DMS114 treated with DMSO at 0.1 percent for 48 hours (cell line): ENCODE data around the gene SLC16A6.
A peak's percentile ranks its signal among the peaks of the same experiment; 100 is the strongest.
"Not testable (repeated sequence)": the region's sequence is repeated elsewhere in the genome, so short reads cannot be mapped to it uniquely, and the experiment has no call there.

Source experiments
- DNase-seq: peaks from one replicate; lab custom pipeline; 2025; ENCODE audit not compliant: unreplicated experiment; lab: John Stamatoyannopoulos, UW

SLC16A6 gene

DNA sequence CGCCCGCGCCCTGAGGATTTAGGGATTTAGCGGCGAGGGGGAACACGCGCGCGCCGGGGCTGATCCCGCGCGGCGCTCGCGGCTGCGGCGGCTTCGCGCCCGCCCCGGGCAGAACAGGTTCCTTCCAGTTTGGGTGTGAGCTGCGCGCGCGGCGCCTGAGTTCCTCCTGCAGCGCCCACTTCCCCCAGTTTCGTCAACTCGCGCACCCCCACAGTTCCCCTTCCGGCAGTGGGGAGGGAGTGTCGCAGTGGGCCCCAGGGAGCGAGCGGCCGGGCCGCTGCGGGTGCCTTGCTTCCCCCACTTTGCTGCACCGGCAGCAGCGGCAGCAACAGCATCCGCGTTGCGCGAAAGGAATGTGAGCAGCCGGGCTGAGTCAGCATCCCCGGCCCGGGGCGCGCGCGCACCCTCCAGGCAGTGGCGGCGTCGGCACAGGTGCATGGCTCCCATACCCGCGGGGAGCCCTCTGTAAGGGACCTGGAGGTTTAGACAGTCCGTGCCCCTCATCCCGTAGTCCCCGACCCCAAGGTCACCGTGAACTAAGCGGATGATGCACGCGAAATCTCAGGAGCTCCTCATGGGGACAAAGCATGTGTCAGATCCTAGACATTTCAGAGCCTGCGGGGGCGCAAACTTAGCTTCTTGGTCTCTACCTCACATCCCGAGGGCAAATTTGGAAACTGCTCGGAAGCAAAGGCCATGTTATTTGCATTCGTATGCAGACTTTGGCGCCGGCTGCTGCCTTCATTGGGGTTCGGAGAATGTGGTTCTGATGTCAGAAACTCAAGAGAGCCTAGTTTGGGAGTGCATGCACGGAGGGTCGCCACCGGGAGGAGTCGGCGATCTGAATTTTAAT, 1.1 kb upstream of the SLC16A6 start:
- DNase-seq: peak; percentile 39

GRCh38 chr17:68290268-68290954, 516 bp downstream of the SLC16A6 start:
- DNase-seq: no peak

DNA sequence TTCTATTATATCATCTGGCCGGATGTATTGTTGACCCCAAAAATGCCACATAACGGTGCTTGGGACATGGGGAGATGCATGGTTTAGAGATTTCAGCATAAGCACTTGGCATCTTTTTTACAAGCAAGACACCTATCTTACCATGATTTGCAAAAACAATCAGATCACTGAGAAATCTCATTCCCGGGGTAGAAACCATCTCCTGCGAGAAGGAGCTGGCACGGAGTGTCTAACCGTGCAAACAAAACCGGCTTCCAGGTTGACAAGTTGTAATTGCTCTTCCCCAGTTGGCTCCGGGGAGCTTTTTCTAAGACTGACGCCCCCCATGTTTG, 1.0 kb downstream of the SLC16A6 start:
- no peak for DNase-seq

GRCh38 chr17:68289473-68289872, 1.5 kb downstream of the SLC16A6 start:
- no peak for DNase-seq

DNA sequence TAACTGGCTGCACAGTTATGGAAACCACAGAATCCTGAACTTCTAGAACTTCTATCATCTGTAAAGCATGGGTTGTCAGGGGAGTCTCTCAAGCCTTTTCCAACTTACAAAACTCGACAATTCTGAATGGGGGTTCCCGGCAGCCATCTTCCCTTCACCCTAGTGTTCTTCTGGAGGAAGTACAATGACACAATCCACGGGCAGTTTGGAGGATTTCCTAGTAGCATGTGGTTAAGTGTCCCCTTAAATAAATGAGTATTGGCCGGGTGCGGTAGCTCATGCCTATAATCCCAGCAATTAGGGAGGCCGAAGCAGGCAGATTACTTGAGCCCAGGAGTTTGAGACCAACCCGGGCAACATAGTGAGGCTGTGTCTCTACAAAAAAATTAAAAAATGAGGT, 2.1 kb downstream of the SLC16A6 start:
- peak; percentile 10 for DNase-seq

DNA sequence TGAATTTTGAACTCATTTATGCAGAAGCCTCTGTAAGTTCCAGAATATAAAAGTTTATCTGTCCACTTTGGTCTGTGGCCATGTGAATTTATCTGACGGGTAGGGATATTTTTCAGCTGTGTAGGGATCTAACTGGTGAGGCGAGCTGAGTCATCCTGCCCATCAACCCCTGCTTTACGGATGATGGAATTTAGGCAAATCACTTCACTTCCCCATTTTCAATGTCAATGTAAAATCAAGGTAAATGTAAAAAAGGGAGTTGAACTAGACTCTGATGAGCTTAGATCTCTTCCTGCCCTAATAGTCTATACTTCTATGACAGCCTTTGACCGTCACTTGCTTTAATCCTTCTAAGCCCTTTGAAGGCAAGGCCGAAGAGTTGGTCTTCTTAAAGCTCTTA, 2.6 kb downstream of the SLC16A6 start:
- DNase-seq: no peak

DNA sequence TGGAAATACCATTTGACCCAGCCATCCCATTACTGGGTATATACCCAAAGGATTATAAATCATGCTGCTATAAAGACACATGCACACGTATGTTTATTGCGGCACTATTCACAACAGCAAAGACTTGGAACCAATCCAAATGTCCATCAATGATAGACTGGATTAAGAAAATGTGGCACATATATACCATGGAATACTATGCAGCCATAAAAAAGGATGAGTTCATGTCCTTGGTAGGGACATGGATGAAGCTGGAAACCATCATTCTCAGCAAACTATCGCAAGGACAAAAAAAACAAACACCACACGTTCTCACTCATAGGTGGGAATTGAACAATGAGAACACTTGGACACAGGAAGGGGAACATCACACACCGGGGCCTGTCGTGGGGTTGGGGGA, 9.0 kb downstream of the SLC16A6 start:
- not testable (repeated sequence) for DNase-seq

- DNase-seq: no peak
Observed at GRCh38 chr17:68277807-68278206, 13.1 kb downstream of the SLC16A6 start.

DNA sequence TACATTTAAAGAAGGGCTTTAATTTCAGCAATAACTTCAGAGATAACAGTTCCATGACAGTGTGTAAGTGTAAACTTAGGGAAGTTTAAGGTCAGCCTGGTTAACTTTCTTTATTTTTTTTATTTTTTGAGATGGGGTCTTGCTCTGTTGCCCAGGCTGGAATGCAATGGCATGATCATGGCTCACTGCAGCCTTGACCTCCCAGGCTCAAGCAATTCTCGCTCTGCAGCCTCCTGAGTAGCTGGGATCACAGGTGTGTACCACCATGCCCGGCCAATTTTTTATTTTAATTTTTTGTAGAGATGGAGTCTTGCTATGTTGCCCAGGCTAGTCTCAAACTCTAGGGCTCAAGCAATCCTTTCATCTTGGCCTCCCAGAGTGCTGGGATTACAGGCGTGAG, 14.6 kb downstream of the SLC16A6 start:
- not testable (repeated sequence) for DNase-seq

DNA sequence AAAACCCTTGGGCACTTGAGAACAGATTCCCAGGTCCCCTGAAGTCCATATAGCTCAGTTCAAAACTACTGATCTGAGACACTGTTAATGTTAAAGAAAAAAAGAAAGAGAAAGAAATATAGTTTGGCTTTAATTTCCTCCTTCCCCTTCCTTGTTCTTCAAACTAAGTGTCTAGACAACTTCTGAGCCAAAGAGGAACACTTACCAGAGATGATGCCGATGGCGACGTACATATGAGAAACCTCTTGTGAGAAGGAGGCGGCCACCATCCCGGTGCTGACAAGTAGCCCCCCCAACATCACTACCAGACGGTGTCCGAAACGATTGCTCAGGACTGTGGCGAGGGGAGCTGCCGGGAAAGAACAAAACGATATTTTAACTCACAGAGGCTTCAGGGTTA, 17.2 kb downstream of the SLC16A6 start:
- no peak for DNase-seq

DNA sequence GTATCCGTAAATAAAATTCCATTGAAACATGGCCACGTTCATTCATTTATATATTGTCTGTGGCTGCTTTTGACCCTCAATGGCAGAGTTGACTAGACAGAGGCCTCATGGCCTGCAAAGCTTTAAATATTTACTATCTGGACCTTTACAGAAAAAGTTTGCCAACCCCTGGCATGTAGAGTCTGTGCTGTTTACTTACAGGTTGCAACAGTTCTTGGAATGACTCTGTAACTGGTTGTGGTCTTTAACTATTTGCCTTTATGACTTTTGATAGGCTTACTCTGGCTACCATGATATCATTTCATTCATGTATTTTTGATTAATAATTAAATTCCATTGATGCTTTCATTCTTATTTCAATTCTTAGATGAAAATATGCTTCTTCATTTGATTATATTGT, 25.1 kb downstream of the SLC16A6 start:
- not testable (repeated sequence) for DNase-seq

DNA sequence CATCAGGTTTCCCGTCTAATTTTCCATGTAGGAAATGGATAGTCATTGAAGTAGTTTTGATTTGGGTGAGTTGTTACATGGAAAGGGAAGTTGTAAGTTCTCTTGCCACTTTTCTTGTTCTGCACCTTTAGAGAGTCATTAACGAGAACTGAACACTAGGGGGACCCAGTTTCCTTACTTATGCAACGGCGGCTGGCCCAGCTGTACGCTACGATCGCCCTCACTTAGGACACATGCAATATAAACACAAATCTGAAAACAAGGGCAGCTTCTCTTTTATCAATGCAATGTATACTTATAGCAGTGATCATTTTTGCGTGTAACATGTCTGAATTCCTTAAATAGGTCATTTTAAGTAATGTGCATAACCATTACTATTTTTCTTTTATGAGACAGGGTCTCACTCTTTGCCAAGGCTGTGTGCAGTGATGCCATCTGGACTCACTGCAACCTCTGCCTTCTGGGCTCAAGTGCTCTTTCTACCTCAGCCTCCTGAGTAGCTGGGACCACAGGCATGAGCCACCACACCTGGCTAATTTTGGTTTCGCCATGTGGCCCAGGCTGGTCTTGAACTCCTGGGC, 27.7 kb downstream of the SLC16A6 start:
- peak; percentile 46 for DNase-seq

DNA sequence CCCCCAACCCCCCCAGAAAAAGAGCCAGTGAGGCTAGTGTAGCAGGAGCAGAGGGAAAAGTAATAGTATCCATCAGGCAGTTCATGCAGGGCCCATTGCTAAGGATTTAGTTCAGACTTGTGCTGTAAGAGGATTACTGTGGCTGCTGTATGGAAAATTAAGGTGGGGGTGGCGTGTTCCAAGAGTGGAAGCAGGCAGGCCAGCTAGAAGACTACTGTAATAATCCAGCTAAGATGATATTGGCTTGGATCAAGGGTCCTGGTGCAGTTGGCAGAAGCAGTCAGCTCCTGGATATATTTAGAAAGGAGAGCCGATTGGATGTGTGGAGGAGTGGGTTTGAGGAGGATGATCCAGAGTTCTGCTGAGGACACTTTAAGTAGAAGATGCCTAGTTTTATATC, 28.5 kb downstream of the SLC16A6 start:
- DNase-seq: not testable (repeated sequence)

- no peak for DNase-seq
Observed at GRCh38 chr17:68260051-68260762, 30.7 kb downstream of the SLC16A6 start.

DNA sequence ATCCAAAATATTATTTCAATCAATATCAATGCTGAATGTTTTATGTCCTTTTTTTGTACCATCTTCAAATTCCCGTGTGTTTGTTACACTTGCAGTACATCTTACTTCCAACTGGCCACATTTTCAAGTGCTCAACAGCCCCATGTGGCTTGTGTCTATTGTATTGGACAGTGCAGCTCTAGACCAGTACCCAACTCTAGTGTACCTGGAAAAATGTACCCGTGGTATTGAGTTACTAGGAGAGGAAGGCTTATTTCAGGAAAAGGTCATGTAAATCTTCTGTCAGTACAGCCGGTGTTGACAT, 31.3 kb downstream of the SLC16A6 start:
- not testable (repeated sequence) for DNase-seq

GRCh38 chr17:68258890-68259647, 31.9 kb downstream of the SLC16A6 start:
- DNase-seq: not testable (repeated sequence)

DNA sequence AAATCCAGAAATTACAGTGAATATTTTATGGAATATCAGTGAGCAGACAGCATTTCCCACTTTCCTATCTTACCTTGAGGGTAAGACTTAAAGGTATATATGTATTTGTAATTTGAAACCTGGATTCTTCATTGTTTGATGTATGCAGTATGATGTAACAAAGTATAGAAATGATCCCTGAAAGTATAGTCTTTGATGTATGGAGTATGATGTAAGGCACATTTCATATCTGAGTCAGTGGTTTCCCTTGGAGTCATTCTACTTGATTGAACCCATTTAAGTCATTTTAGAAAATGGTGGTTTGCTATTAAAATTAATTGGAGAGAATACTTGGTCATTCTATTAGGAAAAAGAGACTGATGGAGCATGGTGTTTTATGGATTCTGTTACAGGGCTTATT, 33.0 kb downstream of the SLC16A6 start:
- no peak for DNase-seq

DNA sequence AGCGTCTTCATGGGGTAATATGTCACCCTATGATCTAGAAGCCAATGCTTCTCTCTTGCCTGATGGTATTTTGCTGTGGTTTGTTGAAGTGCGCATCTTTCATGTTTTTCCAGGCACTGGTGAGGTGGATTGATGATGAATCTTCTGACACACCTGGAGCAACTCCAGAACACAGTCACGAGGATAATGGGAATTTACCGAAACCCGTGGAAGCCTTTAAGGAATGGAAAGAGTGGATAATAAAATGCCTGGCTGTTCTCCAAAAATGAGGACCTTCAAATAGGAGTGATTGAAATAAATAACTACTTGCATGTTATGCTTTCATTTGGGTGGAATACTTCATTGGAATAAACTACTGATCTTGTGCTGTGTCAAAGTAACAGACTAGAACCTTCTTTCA, 34.2 kb downstream of the SLC16A6 start:
- not testable (repeated sequence) for DNase-seq

- no peak for DNase-seq
Observed at GRCh38 chr17:68255731-68256538, 35.0 kb downstream of the SLC16A6 start.

GRCh38 chr17:68255151-68255550, 35.8 kb downstream of the SLC16A6 start:
- no peak for DNase-seq
